Fibroblast of pulmonary artery (primary cell): ENCODE measurements around the gene DNM1L.
"Not testable (repeated sequence)": the region's sequence is repeated elsewhere in the genome, so short reads cannot be mapped to it uniquely, and the experiment has no call there.

Experiments
- DNase-seq: peaks from one replicate; pipeline ENCODE4 v3.0.0-alpha.2; 2010; ENCODE audit warnings: low read depth
- H3K4me3 ChIP-seq: replicated peaks from 2 replicates; pipeline ENCODE4 v1.5.1; 2011; ENCODE audit warnings: low read depth, mild to moderate bottlenecking, control low read depth, low read length, moderate library complexity
- TF ChIP-seq, protein P1 (sequence below): IDR thresholded peaks from 2 replicates; pipeline ENCODE4 v1.5.1; 2011; ENCODE audit warnings: mild to moderate bottlenecking, control low read depth, low read length, inconsistent platforms; ENCODE audit errors: missing control alignments

DNM1L gene

GRCh38 chr12:32706335-32707024 is 27.4 kb downstream of the DNM1L start:
- DNase-seq: no peak
- TF ChIP-seq, protein P1, sequence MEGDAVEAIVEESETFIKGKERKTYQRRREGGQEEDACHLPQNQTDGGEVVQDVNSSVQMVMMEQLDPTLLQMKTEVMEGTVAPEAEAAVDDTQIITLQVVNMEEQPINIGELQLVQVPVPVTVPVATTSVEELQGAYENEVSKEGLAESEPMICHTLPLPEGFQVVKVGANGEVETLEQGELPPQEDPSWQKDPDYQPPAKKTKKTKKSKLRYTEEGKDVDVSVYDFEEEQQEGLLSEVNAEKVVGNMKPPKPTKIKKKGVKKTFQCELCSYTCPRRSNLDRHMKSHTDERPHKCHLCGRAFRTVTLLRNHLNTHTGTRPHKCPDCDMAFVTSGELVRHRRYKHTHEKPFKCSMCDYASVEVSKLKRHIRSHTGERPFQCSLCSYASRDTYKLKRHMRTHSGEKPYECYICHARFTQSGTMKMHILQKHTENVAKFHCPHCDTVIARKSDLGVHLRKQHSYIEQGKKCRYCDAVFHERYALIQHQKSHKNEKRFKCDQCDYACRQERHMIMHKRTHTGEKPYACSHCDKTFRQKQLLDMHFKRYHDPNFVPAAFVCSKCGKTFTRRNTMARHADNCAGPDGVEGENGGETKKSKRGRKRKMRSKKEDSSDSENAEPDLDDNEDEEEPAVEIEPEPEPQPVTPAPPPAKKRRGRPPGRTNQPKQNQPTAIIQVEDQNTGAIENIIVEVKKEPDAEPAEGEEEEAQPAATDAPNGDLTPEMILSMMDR: no peak
- no peak overlapping the region for H3K4me3 ChIP-seq

DNA sequence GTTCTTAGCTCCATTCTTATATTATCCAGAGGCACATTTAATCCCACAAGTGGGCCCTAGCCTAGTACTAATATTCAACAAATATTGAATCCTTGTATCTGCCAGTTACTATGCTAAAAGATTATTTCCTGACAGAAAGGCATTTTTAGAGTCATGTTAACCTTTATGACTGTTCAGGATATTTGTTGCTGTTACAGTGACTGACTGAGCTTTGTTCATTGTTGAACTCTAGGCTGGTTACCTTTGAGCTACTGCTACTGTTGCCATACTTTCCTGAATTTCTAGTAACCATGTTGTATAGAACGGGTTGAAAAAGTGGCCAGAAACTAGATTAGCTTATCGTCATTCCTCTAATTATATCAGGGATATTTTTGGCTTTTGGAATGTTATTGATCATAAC is 29.8 kb downstream of the DNM1L start:
- DNase-seq: no peak
- TF ChIP-seq, protein P1: no peak
- no peak overlapping the region for H3K4me3 ChIP-seq

DNA sequence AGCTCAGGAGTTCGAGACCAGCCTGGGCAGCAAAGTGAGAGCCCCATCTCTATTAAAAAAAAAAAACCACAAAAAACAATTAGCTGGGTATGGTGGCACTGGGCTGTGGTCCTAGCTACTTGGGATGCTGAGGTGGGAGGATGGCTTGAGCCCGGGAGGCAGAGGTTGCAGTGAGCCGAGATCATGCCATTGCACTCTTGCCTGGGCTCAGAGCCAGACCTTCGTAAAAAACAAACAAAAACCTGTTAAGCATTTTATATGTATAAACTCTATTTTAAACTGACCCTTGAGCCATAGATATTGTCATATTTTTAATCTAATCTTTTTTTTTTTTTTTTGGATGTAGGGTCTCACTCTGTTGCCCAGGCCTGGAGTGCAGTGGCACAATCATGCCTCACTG is 35.7 kb downstream of the DNM1L start:
- TF ChIP-seq, protein P1: no peak
- H3K4me3 ChIP-seq: no peak overlapping the region
- DNase-seq: no peak

DNA sequence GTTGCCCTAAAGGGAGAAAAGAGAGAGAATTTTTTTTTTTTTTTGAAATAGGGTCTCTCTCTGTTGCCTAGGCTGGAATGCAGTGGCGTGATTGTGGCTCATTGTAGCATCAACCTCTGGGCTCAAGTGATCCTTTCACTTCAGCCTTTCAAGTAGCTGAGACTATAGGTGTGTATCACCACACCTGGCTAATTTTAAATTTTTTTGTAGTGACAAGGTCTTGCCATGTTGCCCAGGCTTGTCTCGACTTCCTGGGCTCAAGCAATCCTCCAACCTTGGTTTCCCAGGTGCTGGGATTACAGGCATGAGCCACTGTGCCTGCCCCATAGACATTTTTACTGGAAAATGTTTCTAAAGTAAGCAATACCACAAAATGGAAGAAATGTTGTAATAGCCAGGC is 39.8 kb downstream of the DNM1L start:
- no peak for DNase-seq
- no peak overlapping the region for H3K4me3 ChIP-seq
- TF ChIP-seq, protein P1: no peak

- DNase-seq, H3K4me3 ChIP-seq: not testable (repeated sequence)
Measured at GRCh38 chr12:32725308-32725707, 46.2 kb downstream of the DNM1L start.

GRCh38 chr12:32726286-32726685 is 47.2 kb downstream of the DNM1L start:
- TF ChIP-seq, protein P1: no peak
- no peak overlapping the region for H3K4me3 ChIP-seq
- DNase-seq: no peak

DNA sequence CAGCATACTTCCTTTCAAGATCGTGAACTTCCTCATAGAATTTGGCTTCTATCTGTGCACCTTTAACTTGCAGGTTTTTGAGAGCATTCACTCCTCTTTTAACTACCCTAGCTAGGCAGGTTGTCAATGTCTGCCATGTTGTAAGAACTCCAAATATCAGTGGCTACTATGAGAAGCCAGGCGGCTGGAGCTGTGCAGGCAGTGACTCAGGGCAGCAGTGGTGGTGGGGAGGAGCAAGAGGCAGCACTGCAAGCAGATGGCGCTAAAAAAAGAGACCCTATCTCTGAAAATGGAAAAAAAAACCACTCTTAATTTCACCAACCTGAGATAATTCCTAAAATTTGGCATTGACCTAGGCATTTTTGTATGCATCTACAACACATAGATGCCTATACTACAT is 48.1 kb downstream of the DNM1L start:
- TF ChIP-seq, protein P1: no peak
- H3K4me3 ChIP-seq: no peak overlapping the region
- DNase-seq: peak; percentile 15
